Thyroid gland (tissue), 4 donors: Measurements from ENCODE around the gene KIRREL2. TPM values are rescaled to one million over a fixed set of nuclear protein-coding genes. Genes with fewer than 3 reads are reported as not detected.
A peak's percentile ranks its signal among the peaks of the same experiment; 100 is the strongest.
"Not testable (repeated sequence)": the region's sequence is repeated elsewhere in the genome, so short reads cannot be mapped to it uniquely, and the experiment has no call there.

Experiments used
- DNase-seq, 2 donors: peaks; one replicate each; pipeline ENCODE4 v3.0.0-alpha.2; 2019
- H3K27ac ChIP-seq, 3 donors: fragments of 200-600 bp; sonication (generic); 1 replicate in 2 of 3; 2 replicates in 1 of 3; pipeline ENCODE4 v1.5.1; 2016 to 2019; ENCODE audit warnings: mild to moderate bottlenecking in 1 of 3, moderate library complexity in 1 of 3
- H3K27me3 ChIP-seq: fragments of 200-600 bp; sonication (generic); one replicate; pipeline ENCODE4 v1.5.1; 2019
- H3K36me3 ChIP-seq, 2 donors: fragments of 200-600 bp; sonication (generic); one replicate each; pipeline ENCODE4 v1.5.1; 2016 to 2019
- H3K4me1 ChIP-seq, 2 donors: fragments of 200-600 bp; sonication (generic); one replicate each; pipeline ENCODE4 v1.5.1; 2017 to 2019
- H3K4me3 ChIP-seq, 3 donors: fragments of 200-600 bp; sonication (generic); replicated peaks in 1 of 3; 1 replicate in 2 of 3; 2 replicates in 1 of 3; pipeline ENCODE4 v1.5.1; 2016; ENCODE audit warnings: mild to moderate bottlenecking in 1 of 3
- H3K9me3 ChIP-seq: fragments of 200-600 bp; sonication (generic); one replicate; pipeline ENCODE4 v1.5.1; 2017
- CTCF ChIP-seq, 6 experiments: fragments of 200-600 bp in 3 of 6; fragments of 450-650 bp in 3 of 6; sonication (generic) in 3 of 6; IDR thresholded peaks; one replicate each; pipeline ENCODE4 v1.5.1; 2016 to 2019; ENCODE audit warnings: antibody characterized with exemption in 6 of 6, mild to moderate bottlenecking in 2 of 6, inconsistent platforms in 1 of 6, moderate library complexity in 1 of 6
- POLR2A ChIP-seq, 2 donors: fragments of 450-650 bp; IDR thresholded peaks; one replicate each; pipeline ENCODE4 v1.6.1; 2017; ENCODE audit warnings: antibody characterized with exemption in 2 of 2, mild to moderate bottlenecking in 2 of 2, moderate library complexity in 1 of 2
- WGBS, 2 donors: methylation state at CpG; one replicate each; pipeline ENCODE4 v1.1.5; 2017; 5-methylcytosine and 5-hydroxymethylcytosine counted together
- intact Hi-C: fragments of 100-400 bp; cut with DNase I; formaldehyde crosslinking; loops from one replicate; pipeline ENCODE4 v1.15.1; 2023
- total RNA-seq, 4 donors: library from RNA; depleted of rRNA; stranded (reverse); fragments of >200 nt; gene quantifications; one replicate each; pipeline ENCODE4 v1.2.3, GENCODE V29; 2016

The KIRREL2 gene
- total RNA-seq, 4 donors from 2014 or later, result 0.20 to 0.33 TPM; not detected in 2

- no peaks in the 10 kb centered on the region for H3K27me3 ChIP-seq
- H3K27ac ChIP-seq, result no peak overlapping the region
- peak; percentile 52 to 61 for DNase-seq
- TF ChIP-seq POLR2A (IDR thresholded peaks at IDR 0.05) (no peak), CTCF (IDR thresholded peaks at IDR 0.05) (no peak)
- no peaks in the 10 kb centered on the region for H3K36me3 ChIP-seq
- 2% methylated on average over 37 to 38 of the region's 51 CpGs for WGBS, 2 donors
- H3K9me3 ChIP-seq, result no peaks in the 10 kb centered on the region
- H3K4me3 ChIP-seq, result no peak overlapping the region
- peaks cover 15 to 18% of the 10 kb centered on the region in 2 donors for H3K4me1 ChIP-seq
- intact Hi-C loops, result no loop called here
These were observed 12.8 kb downstream of the KIRREL2 start for GRCh38 chr19:35869327-35870123.

- H3K4me3 ChIP-seq, DNase-seq, intact Hi-C loops, H3K27ac ChIP-seq, H3K9me3 ChIP-seq, H3K27me3 ChIP-seq, H3K36me3 ChIP-seq: not testable (repeated sequence)
- peaks cover 15 to 18% of the 10 kb centered on the region in 2 donors for H3K4me1 ChIP-seq
- WGBS, 2 donors, result 37 to 39% methylated on average over 26 of the region's 26 CpGs
These were observed 13.5 kb downstream of the KIRREL2 start for GRCh38 chr19:35870124-35870736.

- Histone ChIP-seq H3K9me3 (no peaks in the 10 kb centered on the region), H3K36me3 (no peaks in the 10 kb centered on the region), H3K27ac (no peak overlapping the region), H3K4me1 (peaks cover 15 to 18% of the 10 kb centered on the region in 2 donors), H3K4me3 (no peak overlapping the region), H3K27me3 (no peaks in the 10 kb centered on the region)
- TF ChIP-seq POLR2A (IDR thresholded peaks at IDR 0.05) (no peak), CTCF (IDR thresholded peaks at IDR 0.05) (no peak)
- intact Hi-C loops, result no loop called here
- 61 to 84% methylated on average over 3 to 11 of the region's 12 CpGs for WGBS, 2 donors
- DNase-seq, result no peak
These were observed 14.1 kb downstream of the KIRREL2 start for GRCh38 chr19:35870798-35871197.

GRCh38 chr19:35871611-35872010 lies 14.9 kb downstream of the KIRREL2 start:
- H3K4me3 ChIP-seq, result no peak overlapping the region
- H3K27me3 ChIP-seq, result no peaks in the 10 kb centered on the region
- TF ChIP-seq POLR2A (IDR thresholded peaks at IDR 0.05) (no peak), CTCF (IDR thresholded peaks at IDR 0.05) (no peak)
- H3K4me1 ChIP-seq, result peaks cover 15 to 18% of the 10 kb centered on the region in 2 donors
- WGBS, 2 donors, result 89 to 91% methylated on average over 10 to 12 of the region's 12 CpGs
- H3K27ac ChIP-seq, result no peak overlapping the region
- DNase-seq, result no peak
- no peaks in the 10 kb centered on the region for H3K36me3 ChIP-seq
- H3K9me3 ChIP-seq, result no peaks in the 10 kb centered on the region
- intact Hi-C loops, result no loop called here

- H3K27me3 ChIP-seq, result no peaks in the 10 kb centered on the region
- H3K27ac ChIP-seq, result no peak overlapping the region
- no peaks in the 10 kb centered on the region for H3K9me3 ChIP-seq
- no peak for DNase-seq
- H3K4me3 ChIP-seq, result no peak overlapping the region
- 78 to 93% methylated on average over 4 to 5 of the region's 5 CpGs for WGBS, 2 donors
- peaks cover 15 to 18% of the 10 kb centered on the region in 2 donors for H3K4me1 ChIP-seq
- intact Hi-C loops, result no loop called here
- no peaks in the 10 kb centered on the region for H3K36me3 ChIP-seq
- no peak for TF ChIP-seq CTCF (IDR thresholded peaks at IDR 0.05)
- no peak for TF ChIP-seq POLR2A (IDR thresholded peaks at IDR 0.05)
These were observed 15.5 kb downstream of the KIRREL2 start for GRCh38 chr19:35872180-35872579.
